MM.1S (cell line): ENCODE data around the gene COX8C.

Source experiments
- DNase-seq: peaks from one replicate; pipeline ENCODE4 v3.0.0-alpha.2; 2015
- H2AFZ ChIP-seq: fragments of 300-600 bp; sonication (generic); 2 replicates; pipeline ENCODE4 v1.6.0; 2016; ENCODE audit warnings: antibody characterized with exemption, low read length
- H3F3A ChIP-seq: fragments of 300-600 bp; sonication (generic); 2 replicates; pipeline ENCODE4 v1.6.1; 2016; ENCODE audit warnings: mild to moderate bottlenecking, antibody characterized with exemption, low read length, moderate library complexity, mixed read lengths; ENCODE audit not compliant: insufficient read depth
- H3K27ac ChIP-seq: fragments of 300-600 bp; sonication (generic); 2 replicates; pipeline ENCODE4 v1.5.1; 2016; ENCODE audit warnings: mild to moderate bottlenecking, low read length
- H3K27me3 ChIP-seq: fragments of 300-600 bp; sonication (generic); replicated peaks from 2 replicates; pipeline ENCODE4 v1.6.0; 2016; ENCODE audit warnings: low read length; ENCODE audit not compliant: insufficient read depth
- H3K36me3 ChIP-seq: fragments of 300-600 bp; sonication (generic); replicated peaks from 2 replicates; pipeline ENCODE4 v1.6.1; 2016; ENCODE audit warnings: mild to moderate bottlenecking, low read length, mixed read lengths; ENCODE audit not compliant: insufficient read depth
- H3K4me1 ChIP-seq: fragments of 300-600 bp; sonication (generic); 2 replicates; pipeline ENCODE4 v1.6.1; 2016; ENCODE audit warnings: low read length, mixed read lengths
- H3K4me2 ChIP-seq: fragments of 300-600 bp; sonication (generic); 2 replicates; pipeline ENCODE4 v1.6.0; 2016; ENCODE audit warnings: low read depth, low read length
- H3K4me3 ChIP-seq: fragments of 300-600 bp; sonication (generic); 2 replicates; pipeline ENCODE4 v1.5.1; 2016; ENCODE audit warnings: low read length, mixed read lengths
- H3K79me2 ChIP-seq: fragments of 300-600 bp; sonication (generic); 2 replicates; pipeline ENCODE4 v1.6.1; 2016; ENCODE audit warnings: mixed run types, low read length, mixed read lengths
- H3K9ac ChIP-seq: fragments of 300-600 bp; sonication (generic); 2 replicates; pipeline ENCODE4 v1.6.1; 2016; ENCODE audit warnings: low read length, mixed read lengths
- H3K9me2 ChIP-seq: fragments of 300-600 bp; sonication (generic); replicated peaks from 2 replicates; pipeline ENCODE4 v1.6.1; 2016; ENCODE audit warnings: mild to moderate bottlenecking, low read length, mixed read lengths; ENCODE audit not compliant: insufficient read depth
- H3K9me3 ChIP-seq: fragments of 300-600 bp; sonication (generic); replicated peaks from 2 replicates; pipeline ENCODE4 v1.6.1; 2016; ENCODE audit warnings: mild to moderate bottlenecking, low read length, mixed read lengths; ENCODE audit not compliant: insufficient read depth
- H4K20me1 ChIP-seq: fragments of 300-600 bp; sonication (generic); 2 replicates; pipeline ENCODE4 v1.6.1; 2016; ENCODE audit warnings: mild to moderate bottlenecking, low read length, moderate library complexity, mixed read lengths; ENCODE audit not compliant: insufficient read depth
- EZH2 ChIP-seq: fragments of 300-600 bp; sonication (generic); optimal IDR thresholded peaks from 2 replicates; pipeline ENCODE3; 2017; ENCODE audit warnings: low read depth, mild to moderate bottlenecking, antibody characterized with exemption, low read length, mixed read lengths
- EZH2phosphoT487 ChIP-seq: fragments of 300-600 bp; sonication (generic); IDR thresholded peaks from 2 replicates; pipeline ENCODE4 v1.6.1; 2018; ENCODE audit warnings: antibody characterized with exemption, low read length
- TF ChIP-seq, protein P1 (sequence below): fragments of 300-600 bp; sonication (generic); IDR thresholded peaks from 2 replicates; pipeline ENCODE4 v1.5.1; 2016; ENCODE audit warnings: antibody characterized with exemption, low read length, mixed read lengths

COX8C gene

DNA sequence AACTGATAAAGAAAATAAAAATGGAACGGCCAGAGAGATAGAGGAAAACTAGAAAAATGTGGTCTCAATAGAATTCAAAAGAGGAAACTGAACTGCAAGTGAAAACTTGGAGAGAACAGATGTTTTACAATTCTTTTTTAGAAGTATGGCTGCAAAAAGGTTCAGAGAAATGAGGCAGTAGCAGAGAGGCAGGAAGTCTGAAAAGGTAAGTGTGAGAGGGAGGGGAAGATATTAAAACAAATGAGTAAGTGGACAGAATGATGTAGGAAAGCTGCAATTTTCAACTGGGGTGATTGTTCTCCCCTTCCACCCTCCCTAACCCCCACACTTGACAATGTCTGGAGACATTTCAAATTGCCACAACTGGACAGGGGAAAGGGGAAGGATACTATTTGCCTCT, 27.0 kb upstream of the COX8C start:
- no peak for TF ChIP-seq EZH2
- Histone ChIP-seq H3K4me3 (no peak overlapping the region), H3K9me3 (no peaks in the 10 kb centered on the region), H3K79me2 (peaks cover 96% of the 10 kb centered on the region), H4K20me1 (no peaks in the 10 kb centered on the region), H3K4me2 (no peak overlapping the region), H3K4me1 (peaks cover 10% of the 10 kb centered on the region; the same call in 1 of the 2 replicates), H3K36me3 (no peaks in the 10 kb centered on the region), H3K9ac (no peak overlapping the region), H2AFZ (no peak overlapping the region), H3F3A (peaks cover 5% of the 10 kb centered on the region; the same call in 1 of the 2 replicates), H3K9me2 (no peaks in the 10 kb centered on the region), H3K27ac (peak overlapping the region; percentile 29; the same call in 1 of the 2 replicates), H3K27me3 (no peaks in the 10 kb centered on the region)
- no peak for DNase-seq

DNA sequence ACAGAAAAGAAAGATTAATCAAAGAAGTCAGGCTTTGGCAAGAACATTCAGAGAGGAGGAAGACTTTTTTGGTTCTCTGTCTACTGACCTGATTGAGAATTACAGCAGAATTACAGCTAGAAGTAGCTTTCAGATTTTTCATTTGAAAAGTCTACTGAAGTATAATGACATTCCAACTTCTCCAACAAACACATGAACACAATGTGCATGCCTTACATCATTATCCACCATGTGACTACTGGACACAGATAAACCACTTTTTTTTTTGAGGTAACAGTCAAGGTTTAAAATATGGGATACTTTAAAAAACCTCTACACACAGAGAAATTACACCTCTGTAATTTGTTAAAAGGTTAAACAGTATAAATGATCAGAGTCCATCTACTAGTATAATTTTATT, 26.5 kb upstream of the COX8C start:
- TF ChIP-seq EZH2 (no peak), EZH2phosphoT487 (no peak)
- TF ChIP-seq, protein P1, sequence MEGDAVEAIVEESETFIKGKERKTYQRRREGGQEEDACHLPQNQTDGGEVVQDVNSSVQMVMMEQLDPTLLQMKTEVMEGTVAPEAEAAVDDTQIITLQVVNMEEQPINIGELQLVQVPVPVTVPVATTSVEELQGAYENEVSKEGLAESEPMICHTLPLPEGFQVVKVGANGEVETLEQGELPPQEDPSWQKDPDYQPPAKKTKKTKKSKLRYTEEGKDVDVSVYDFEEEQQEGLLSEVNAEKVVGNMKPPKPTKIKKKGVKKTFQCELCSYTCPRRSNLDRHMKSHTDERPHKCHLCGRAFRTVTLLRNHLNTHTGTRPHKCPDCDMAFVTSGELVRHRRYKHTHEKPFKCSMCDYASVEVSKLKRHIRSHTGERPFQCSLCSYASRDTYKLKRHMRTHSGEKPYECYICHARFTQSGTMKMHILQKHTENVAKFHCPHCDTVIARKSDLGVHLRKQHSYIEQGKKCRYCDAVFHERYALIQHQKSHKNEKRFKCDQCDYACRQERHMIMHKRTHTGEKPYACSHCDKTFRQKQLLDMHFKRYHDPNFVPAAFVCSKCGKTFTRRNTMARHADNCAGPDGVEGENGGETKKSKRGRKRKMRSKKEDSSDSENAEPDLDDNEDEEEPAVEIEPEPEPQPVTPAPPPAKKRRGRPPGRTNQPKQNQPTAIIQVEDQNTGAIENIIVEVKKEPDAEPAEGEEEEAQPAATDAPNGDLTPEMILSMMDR = no peak
- no peak for DNase-seq
- H3K4me3 ChIP-seq = no peak overlapping the region
- peaks cover 10% of the 10 kb centered on the region; the same call in 1 of the 2 replicates for H3K4me1 ChIP-seq
- H4K20me1 ChIP-seq = no peaks in the 10 kb centered on the region
- H3K36me3 ChIP-seq = no peaks in the 10 kb centered on the region
- no peak overlapping the region for H3K9ac ChIP-seq
- no peaks in the 10 kb centered on the region for H3K9me3 ChIP-seq
- no peak overlapping the region for H2AFZ ChIP-seq
- H3K27me3 ChIP-seq = no peaks in the 10 kb centered on the region
- H3K9me2 ChIP-seq = no peaks in the 10 kb centered on the region
- H3K79me2 ChIP-seq = peaks cover 97% of the 10 kb centered on the region
- H3K27ac ChIP-seq = peak overlapping the region; percentile 29; the same call in 1 of the 2 replicates
- H3K4me2 ChIP-seq = no peak overlapping the region; the same call in 1 of the 2 replicates
- peaks cover 5% of the 10 kb centered on the region; the same call in 1 of the 2 replicates for H3F3A ChIP-seq

DNA sequence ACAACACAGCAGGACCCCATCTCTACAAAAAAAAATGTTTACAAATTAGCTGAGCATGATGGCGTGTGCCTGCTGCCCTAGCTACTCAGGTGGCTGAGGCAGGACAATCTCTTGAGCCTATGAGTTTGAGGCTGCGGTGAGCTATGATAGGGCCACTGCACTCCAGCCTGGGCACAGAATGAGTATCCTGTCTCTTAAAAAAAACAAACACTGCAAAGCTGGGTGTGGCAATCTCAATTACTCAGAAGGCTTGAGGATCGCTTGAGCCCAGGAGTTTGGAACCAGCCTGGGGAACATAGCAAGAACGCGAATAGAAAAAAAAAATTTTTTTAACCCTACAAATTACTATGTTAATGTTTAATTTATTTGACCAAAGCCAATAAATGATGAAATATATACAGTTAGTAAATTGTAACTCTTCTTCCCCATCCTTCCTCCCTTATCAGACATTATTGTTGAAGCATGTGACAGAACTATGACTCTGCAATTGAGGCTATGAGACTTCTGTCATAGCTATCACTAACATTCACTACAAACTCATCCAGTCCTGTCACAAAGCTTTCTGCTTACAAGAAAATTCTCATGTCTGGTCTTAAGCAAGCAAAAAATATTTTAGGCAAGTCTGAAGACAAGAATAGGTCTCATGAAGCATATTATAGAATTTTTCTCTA, 23.9 kb upstream of the COX8C start:
- peaks cover 5% of the 10 kb centered on the region; the same call in 1 of the 2 replicates for H3F3A ChIP-seq
- H3K27me3 ChIP-seq = no peaks in the 10 kb centered on the region
- H3K36me3 ChIP-seq = no peaks in the 10 kb centered on the region
- TF ChIP-seq, protein P1 = no peak
- no peak overlapping the region for H2AFZ ChIP-seq
- H3K9ac ChIP-seq = peak overlapping the region; percentile 25; the same call in 1 of the 2 replicates
- DNase-seq = no peak
- H3K4me2 ChIP-seq = peak overlapping the region; percentile 33; the same call in 1 of the 2 replicates
- no peaks in the 10 kb centered on the region for H3K9me2 ChIP-seq
- H4K20me1 ChIP-seq = no peaks in the 10 kb centered on the region
- H3K9me3 ChIP-seq = no peaks in the 10 kb centered on the region
- H3K27ac ChIP-seq = peak overlapping the region; percentile 73
- H3K4me3 ChIP-seq = no peak overlapping the region
- H3K4me1 ChIP-seq = peaks cover 10% of the 10 kb centered on the region; the same call in 1 of the 2 replicates
- peaks cover 100% of the 10 kb centered on the region for H3K79me2 ChIP-seq

DNA sequence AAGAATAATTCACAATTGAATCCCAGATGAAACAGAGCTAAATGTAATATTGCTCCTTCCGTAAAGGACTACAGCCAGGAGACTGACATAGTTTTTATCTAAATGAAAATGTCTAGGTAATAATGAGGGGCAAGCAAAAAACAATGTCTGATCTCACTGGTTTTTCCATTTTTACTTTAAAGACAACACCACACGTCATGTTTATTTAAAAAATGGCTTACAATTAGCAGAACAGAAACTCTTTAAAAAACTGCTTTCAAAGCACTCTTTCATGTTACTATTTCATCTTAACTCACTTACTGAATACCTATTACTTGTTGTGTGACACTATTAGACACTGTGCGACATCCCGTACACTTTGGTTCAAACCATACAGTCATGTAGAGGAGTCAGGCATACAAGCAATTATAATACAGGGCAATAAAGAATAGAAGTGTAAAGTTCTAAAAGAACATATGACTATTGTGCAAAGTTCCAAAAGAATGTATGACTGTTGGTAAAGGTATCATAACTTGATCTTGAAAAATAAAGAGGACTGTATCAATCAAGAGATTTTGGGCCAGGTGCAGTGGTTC, 23.3 kb upstream of the COX8C start:
- peak; percentile 10 for DNase-seq
- peak overlapping the region; percentile 25; the same call in 1 of the 2 replicates for H3K9ac ChIP-seq

More for the DNA sequence above, 23.3 kb upstream of the COX8C start:
- no peak overlapping the region for H2AFZ ChIP-seq
- peaks cover 100% of the 10 kb centered on the region for H3K79me2 ChIP-seq
- peaks cover 10% of the 10 kb centered on the region; the same call in 1 of the 2 replicates for H3K4me1 ChIP-seq
- no peaks in the 10 kb centered on the region for H4K20me1 ChIP-seq
- H3K9me2 ChIP-seq = no peaks in the 10 kb centered on the region
- no peaks in the 10 kb centered on the region for H3K36me3 ChIP-seq
- H3K4me3 ChIP-seq = no peak overlapping the region
- peaks cover 5% of the 10 kb centered on the region; the same call in 1 of the 2 replicates for H3F3A ChIP-seq
- TF ChIP-seq EZH2phosphoT487 (no peak), EZH2 (no peak)
- TF ChIP-seq, protein P1 = no peak
- no peaks in the 10 kb centered on the region for H3K27me3 ChIP-seq
- H3K4me2 ChIP-seq = peak overlapping the region; percentile 33; the same call in 1 of the 2 replicates
- H3K9me3 ChIP-seq = no peaks in the 10 kb centered on the region
- H3K27ac ChIP-seq = peak overlapping the region; percentile 73
